GM19463 (cell line): ENCODE measurements around the gene CNNM3.
A peak's percentile ranks its signal among the peaks of the same experiment; 100 is the strongest.
"Not testable (repeated sequence)": the region's sequence is repeated elsewhere in the genome, so short reads cannot be mapped to it uniquely, and the experiment has no call there.

Experiments used
- ATAC-seq: cut with Tn5 transposase; IDR thresholded peaks from one replicate; pipeline ENCODE4 v1.9.1; 2021; ENCODE audit warnings: mild to moderate bottlenecking, moderate library complexity; ENCODE audit not compliant: unreplicated experiment

CNNM3 gene

DNA sequence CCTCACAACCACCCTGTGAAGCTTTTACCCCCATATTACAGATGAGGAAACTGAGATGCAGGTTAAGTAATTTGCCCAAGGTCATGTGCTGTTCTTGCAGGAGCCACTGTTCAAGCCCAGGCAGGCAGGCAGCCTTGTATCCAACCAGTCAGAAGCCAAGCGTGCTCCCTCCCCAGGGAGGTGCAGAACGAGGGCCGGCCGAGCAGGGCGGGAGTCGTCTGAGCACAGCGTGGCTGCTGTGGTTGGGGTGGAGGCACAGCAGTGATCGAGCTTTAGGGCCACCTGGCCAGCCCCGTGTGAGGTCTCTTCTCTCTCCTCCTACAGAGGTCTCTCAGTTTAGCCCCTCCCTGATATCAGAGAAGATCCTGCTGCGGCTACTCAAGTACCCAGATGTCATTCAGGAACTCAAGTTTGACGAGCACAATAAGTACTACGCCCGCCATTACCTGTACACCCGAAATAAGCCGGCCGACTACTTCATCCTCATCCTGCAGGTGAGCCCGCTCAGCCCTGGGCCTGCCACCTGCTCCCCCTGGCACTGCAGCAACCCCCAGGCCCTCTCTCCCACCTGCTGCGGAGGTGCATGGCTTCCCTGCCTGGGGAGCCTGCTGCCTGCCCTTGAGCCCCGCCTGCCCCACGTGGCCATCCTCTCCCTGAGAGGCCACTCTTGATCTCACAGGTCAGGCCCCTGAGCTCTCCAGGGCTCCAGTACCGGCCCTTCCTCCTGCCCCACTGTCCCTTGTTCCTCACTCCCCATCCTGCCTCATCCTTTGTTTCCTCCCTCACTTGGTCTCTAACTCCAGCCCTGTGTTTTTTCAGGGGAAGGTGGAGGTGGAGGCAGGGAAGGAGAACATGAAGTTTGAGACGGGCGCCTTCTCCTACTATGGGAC is 17.1 kb upstream of the CNNM3 start:
- ATAC-seq: no peak

DNA sequence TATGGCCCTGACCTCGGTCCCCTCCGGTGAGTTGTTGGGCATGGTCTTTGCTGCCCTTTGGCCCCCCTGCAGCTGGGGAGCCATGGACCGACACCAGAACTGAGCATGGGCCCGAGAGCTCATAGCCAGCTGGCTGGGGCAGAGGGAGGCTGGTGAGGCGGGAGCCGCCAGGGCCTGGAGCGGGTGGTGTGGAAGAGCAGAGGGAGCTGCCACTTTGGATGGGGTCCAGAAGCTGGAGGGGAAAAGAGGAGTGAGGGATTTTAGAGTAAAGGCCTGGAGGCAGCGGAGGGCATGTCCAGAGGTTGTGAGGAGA is 16.5 kb upstream of the CNNM3 start:
- no peak for ATAC-seq

DNA sequence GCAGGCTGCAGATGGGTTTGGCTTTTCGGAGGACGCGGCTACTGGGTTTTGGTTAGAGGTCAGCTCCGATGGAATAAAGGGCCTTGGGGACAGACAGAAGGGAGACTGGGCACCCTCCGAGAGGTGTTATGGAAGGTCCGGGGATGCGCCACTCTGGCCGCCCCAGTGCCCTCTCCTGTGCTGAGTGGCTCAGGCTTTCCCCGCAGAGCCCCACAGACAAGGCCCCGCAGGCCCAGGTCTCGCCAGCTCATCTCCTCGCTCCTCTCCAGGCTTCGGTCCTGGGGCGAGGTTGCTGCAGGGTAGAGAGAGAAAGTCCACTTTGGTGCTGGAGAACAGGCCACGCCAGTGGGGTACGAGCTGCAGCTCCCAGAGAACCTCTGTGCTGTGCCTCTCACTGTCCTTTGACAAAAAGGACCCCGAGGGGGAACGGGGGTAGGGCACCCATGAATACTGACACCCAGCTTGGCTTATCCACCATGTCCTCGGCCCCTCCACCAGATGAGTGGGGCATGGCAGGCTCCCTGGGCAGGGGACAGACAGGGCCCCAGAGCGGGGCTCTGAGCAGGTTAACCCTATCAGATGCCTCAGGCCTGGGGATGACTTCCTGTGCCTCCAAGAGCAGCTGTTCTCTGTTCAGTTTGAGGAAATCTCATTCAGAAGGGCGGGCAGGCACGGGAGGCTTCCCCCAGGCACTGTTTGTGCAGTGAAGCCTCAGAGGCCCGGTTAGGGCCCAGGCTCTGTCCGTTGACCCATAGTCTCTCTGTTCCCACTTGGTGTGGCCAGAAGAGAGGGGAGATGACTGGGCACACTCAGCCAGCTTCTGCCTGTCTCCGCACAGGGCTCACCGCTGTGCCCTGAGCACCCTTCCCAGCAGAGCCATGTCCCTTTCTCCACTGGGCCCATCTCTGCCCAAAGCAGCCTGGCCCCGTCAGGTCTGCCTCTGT is 15.7 kb upstream of the CNNM3 start:
- peak; percentile 22 for ATAC-seq

DNA sequence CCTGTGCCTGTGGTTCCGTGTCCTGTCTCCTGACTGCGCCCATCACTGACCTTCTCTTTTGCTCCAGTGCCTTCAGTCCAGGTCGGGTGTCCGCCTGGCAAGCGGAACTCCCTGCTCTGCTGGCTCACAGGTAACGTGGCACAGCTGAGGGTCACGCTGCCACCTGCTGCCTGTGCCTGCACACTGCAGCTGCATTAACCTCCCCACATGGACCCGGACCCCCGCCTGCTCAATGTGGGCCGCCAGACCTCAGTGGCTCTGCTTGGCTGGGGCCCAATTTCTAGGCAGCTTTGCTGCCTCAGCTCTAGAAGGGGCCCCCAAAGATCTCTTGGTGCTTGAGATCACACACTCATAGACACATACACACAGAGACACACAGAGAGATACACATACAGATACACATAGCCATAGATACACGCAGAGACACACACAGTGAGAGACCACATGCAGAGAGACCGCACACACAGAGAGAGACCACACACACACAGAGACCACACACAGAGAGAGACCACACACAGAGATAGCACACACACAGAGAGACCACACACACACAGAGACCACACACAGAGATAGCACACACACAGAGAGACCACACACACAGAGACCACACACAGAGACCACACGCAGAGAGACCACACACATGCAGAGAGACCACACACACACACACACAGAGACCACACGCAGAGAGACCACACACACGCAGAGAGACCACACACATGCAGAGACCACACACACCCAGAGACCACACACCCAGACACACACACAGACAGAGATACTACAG is 14.9 kb upstream of the CNNM3 start:
- ATAC-seq: peak; percentile 94

DNA sequence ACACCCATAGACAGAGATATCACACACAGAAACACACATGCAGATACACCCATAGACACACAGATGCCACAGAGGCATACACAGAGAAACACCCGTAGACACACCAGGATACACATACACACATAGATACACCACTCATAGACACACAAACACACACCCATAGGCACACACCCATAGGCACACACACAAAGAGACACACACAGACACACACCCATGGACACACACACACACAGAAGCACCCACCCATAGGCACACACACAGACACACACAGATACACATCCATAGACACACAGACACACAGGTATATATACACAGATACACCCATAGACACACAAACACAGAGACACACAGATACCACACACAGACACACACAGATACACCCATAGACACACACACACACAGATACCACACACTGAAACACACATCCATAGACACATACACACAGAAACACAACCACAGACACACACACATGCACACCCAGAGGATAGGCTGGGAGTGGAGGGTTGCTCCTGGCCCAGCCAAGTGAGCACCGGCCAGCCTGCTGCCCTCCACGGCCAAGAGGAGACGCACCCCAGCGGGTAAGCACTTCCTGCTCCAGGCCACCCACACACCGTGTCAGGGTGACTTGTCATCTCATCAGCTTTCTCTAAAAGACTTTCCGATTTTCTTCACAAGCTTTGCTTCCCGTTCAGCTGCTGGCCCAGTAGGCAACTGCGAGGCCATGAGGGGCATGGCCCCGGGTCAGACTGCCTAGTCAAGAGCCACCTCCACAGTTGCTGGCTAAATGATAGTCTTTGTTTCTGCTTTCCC is 14.1 kb upstream of the CNNM3 start:
- ATAC-seq: peak; percentile 36

DNA sequence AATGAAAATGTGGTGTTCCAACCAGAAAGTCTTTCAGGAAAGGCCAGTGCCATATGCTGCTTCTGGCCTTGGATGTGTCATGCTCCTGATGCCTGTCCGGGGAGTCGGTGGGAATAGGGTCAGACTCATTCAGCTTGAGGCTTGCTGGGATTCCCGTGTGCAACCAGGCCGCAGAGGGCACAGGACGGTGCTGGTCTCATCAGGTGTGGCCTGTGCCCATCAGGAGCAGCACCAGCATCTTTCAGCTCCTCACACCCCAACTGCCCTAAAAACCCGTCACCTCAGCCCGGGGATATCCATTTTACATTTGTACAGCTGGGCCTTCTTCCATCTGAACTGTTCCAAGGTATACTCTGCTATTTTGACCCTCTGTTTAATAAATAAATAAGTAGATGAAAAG is 13.3 kb upstream of the CNNM3 start:
- ATAC-seq: no peak

DNA sequence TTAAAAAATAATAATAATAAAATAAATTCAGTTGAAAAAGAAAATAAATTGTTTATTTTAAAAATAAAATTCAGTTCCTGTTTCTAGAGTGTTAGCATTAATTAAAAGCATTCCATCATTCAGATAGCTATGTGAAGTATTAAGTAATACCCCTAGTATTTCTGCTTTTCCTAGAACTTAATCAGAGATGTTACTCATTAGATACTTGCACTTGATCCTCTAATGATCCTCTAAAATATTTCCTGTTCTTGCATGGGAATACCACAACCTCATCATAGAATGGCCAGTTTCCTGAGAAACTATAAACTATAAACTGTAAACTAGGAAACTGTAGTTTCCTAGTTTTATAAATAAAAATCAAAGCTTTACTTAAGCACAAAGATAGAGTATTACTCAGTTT is 11.1 kb upstream of the CNNM3 start:
- no peak for ATAC-seq

DNA sequence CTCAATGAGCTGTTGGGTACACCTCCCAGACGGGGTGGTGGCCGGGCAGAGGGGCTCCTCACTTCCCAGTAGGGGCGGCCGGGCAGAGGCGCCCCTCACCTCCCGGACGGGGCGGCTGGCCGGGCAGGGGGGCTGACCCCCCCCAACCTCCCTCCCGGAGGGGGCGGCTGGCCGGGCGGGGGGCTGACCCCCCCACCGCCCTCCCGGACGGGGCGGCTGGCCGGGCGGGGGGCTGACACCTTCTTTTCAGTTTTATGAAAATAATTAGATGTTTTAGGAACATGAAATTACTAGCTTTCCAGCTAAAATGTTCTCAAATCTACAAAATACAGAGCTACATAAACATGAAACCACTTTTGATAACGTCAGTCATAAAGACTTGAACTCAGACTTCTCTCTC is 10.1 kb upstream of the CNNM3 start:
- not testable (repeated sequence) for ATAC-seq

DNA sequence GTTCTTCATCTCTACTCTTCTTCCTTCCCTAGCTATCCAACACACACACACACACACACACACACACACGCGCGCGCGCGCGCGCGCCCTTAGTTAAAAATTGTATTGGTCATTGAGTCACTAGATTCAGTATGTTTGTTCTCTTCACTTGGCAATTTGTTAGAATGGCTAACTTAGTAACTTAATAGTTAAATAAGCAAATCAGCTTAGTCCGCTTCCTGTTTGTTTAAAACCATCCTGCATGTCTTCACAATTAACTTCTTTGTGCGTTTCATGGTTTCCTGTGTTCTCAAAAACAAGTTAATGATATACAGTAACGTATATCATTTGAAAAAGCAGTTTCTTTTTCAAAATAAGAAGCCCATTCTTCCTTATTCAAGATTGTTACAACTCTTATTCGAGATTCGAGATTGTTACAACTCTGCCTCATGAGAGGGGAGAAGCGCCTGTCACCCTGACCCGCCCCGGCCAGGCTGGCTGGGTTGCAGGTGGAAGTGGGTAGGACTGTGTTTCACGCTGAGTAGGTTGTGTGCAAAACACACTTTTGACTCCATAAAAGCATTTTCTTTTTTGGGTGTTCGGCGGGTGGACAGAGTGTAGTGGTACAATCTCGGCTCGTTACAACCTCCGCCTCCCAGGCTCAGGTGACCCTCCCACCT is 9.5 kb upstream of the CNNM3 start:
- ATAC-seq: peak; percentile 69

DNA sequence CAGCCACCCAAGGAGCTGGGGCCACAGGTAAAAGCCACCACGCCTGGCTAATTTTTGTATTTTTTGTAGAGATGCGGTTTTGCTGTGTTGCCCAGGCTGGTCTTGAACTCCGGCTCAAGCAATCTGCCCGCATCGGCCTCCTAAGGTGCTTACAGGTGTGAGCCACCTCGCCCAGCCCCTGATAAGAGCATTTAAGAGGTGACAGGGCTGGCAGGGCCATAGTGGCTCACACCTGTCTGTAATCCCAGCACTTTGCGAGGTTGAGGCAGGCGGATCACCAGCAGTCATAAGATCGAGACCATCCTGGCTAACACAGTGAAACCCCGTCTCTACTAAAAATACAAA is 9.0 kb upstream of the CNNM3 start:
- ATAC-seq: peak; percentile 5

DNA sequence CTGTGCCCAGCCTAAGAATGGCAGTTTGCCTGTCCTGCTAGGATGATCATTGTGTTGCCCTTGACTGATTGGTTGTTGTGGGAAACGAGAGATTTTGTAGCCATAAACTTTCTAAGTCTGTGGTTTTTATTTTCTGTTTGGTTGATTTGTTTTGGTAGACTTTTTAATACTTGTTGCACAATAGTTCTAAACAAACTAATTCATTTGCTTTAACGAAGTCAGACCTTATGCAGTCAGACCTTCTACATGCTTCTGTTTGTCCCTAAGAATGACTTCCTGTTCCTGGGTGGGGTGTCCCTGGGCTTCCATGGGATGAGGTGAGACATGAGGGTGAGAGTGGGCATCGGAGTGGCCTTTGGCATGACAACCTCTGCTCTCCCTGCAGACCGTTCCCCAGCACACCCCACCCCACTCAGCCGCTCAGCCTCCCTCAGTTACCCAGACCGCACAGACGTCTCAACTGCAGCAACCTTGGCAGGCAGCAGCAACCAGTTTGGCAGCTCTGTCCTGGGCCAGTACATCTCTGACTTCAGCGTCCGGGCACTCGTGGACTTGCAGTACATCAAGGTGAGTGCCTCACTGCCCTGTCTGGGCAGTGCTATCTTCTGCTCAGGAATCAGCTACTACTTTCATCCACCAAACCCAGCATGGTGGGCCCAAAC is 7.8 kb upstream of the CNNM3 start:
- ATAC-seq: no peak

DNA sequence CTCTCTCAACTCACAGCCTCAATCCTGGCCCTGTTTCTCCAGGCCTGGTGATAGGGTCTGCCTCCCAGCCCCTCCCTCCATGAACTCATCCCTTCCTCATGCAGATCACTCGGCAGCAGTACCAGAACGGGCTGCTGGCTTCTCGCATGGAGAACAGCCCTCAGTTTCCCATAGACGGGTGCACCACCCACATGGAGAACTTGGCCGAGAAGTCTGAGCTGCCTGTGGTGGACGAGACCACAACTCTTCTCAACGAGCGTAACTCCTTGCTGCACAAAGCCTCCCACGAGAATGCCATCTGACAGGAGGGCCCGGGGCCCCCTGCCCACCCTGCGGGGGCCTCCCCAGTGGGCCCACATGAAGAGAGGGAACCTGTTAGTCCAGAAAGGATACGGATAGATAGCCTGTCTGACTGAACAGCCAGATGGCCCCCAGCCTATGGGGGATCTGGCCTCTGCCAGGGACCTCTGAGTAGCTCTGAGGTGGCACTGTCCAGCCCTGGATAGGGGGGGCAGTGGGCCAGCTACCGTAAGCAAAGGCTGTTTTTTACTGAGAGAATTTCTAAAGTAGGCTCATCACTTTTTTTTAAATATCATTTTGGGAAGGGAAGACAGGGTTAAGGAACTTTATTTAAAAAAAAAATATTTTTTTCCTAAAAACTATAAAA is 6.7 kb upstream of the CNNM3 start:
- ATAC-seq: no peak

DNA sequence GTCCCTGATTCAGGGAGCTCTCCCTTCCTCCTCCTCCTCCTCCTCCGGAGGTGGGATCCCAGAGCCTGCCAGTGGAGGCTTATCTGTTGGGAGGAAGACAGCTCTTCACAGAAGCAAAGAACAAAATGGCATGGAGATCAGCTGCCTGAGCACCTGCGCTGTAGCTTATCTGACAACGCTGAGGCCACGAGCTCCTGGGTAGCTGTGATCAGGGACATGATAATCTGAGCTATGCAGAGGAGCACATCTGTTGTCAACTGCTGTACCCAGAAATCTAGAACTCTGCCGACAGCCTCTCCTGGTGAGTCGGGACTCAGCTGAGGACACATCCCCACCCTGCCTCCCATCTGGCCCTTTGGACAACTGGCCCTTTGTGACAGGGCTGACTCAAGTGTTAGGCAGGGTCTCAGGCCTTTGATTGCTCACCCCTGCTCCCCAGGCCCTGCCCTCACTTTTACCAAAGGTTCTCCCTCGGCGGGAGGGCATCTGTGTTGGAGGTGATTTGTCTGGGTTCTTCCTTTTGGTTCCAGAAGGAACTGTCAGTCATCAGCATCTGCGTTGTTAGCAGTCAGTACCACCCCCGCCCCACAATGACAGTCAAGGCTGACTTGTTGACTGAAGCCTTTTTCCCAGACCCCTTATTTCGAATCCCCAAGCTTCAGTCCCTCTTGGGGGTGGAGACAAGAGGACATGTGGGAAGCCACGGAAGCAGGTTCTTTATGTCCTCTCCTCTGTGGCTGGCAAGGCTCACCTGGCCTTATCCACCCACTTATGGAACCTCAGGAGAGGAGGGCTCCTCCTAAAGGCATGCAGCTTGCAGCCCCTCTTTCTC is 5.9 kb upstream of the CNNM3 start:
- no peak for ATAC-seq

DNA sequence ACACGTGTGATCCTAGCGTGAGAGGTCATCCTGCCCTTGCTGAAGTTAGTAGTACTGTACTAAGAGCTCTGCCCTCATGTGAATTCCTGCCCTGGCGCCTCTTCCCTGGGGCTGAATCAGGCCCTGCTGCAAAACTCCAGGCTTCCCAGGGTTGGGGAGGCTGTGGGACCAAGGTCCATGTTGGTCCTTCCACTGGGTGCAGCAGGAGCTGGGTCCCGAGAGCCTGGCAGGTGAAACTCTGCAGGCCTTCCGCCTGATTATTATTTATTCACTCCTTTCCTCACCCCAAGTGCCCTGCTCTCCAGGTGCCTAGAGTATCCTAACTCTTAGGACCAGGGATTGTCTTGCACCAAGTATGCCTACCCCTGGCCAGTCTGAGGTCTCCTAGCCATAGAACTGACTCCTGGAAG is 5.3 kb upstream of the CNNM3 start:
- ATAC-seq: no peak

DNA sequence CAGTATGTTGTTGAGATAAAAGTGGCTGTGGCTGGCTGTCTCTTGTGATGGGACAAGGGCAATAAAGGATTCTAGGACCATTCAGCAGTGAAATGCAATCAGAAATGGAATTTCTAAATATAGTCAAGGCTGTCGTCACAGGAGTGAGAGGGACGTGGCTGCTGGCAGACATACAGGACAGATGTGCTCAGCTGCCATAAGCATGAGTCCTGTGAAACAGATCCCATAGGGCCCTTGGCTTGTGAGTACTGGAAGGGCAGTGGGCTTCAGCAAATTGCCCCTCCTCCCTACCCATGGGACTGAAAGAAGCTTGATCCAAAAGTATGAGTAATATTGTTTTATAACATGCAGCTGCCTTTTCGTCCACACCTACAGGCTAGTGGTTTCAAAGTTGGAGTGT is 4.2 kb upstream of the CNNM3 start:
- ATAC-seq: no peak

DNA sequence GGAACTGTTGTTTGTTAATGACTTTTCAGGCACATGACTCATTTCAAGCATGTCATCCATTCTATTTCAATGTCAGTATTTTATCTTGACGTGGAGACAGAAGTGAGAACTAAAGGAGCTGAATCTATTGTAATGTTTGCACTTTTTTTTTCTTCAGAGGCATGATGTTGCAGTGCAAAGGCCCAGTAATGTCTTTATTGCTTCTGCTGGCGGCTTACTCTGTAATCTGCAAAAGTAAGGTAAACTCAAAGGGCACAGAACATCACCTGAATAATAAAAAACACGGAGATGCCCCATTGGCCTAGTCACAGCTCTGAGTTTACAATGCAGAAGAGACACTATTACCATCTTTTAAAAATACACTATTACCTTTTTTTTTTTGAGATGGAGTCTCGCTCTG is 2.4 kb upstream of the CNNM3 start:
- ATAC-seq: no peak

DNA sequence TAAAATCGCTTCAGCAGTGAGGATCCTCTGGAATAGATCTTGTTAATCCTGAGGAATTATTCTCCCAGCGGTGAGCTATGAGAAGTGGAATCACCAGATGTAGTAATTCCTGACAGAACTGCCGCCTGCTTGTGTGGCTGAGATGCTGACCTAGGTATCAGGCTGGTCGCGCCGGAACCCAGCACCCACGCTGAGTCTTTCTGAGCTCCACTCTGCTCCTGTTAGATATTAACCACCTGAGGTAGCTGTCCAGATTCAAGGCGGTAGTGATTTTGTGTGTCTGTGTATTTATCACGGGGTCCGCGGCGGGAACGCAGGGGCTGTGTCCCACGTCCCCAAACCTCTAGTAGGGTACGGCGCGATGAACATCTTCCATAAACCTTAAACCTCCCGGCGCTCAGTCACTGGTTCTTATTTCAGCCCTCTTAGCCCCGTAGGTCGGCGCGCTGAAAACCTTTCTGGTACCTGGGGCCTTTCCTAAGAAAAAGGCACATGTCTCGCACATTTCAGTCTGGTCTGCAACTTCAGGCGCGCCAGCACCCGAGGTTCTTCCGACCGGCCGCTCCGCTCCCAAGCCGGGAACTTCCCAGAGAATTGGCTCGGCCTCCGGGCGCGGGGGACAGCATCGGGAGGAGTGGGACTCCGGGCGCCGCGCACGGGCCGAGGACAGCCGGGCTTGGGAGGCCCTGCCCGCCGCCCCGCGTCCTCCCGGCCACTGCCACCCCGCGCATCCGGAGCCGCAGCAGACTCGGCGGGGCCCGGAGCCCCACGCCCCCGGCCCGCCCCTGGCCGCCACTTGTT is 542 bp upstream of the CNNM3 start:
- ATAC-seq: no peak
